HG03521 (cell line): Measurements from ENCODE around the gene BNIP3.
A peak's percentile ranks its signal among the peaks of the same experiment; 100 is the strongest.
"Not testable (repeated sequence)": the region's sequence is repeated elsewhere in the genome, so short reads cannot be mapped to it uniquely, and the experiment has no call there.

Experiments
- ATAC-seq: cut with Tn5 transposase; IDR thresholded peaks from one replicate; pipeline ENCODE4 v1.9.1; 2021; ENCODE audit warnings: mild to moderate bottlenecking, moderate library complexity; ENCODE audit not compliant: unreplicated experiment

The BNIP3 gene

DNA sequence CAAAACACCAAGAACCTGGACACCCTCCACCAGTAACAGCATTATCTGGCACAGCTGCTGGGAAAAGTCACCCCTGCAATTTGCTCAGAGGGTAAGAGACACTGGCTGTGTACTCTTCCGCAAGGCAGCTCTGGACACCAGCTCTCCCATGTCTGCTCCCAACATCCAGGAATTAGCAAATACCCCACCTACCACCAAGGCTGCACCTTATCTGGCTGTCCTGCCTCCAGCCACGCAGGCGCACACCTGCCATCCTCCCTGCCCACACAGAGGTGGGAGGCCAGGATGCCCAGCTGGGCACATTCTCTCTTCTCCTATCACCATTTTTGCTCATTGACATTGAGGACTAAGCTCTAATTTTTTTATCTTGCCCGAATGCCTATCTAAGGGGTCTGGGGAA lies 20.3 kb upstream of the BNIP3 start:
- no peak for ATAC-seq

DNA sequence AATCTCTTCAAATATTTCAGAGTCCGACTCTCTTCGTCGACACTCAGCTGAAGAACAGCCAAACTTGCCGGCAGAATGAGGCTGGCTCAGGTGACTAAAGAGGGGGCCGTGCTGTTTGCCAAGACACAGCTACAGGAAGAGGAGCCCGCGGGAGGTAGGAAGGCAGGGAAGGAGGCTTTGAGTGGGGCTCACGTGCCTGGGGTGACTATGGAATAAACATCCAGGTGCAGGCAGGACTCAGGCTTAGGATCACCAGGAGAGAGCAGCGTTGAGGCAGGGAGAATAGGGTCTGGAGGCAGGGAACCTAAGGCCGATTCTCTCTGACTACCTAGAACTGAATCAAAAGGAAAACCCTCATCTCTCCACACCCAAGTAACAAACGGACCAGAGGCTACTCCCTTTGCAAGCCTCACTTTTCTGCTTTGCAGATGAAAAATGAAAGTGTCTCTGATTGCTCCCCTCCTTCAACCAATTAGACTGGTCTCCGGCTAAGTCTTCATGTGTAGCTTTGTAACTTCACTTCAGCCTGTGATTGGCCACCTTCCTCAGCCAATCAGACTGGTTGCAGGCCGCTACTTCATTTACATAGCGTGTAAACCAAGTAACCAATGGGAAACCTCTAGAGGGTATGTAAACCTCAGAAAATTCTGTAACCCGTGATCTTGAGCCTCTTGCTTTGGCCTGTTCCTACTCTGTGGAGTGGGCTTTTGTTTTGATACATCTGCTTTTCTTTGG lies 19.7 kb upstream of the BNIP3 start:
- no peak for ATAC-seq

DNA sequence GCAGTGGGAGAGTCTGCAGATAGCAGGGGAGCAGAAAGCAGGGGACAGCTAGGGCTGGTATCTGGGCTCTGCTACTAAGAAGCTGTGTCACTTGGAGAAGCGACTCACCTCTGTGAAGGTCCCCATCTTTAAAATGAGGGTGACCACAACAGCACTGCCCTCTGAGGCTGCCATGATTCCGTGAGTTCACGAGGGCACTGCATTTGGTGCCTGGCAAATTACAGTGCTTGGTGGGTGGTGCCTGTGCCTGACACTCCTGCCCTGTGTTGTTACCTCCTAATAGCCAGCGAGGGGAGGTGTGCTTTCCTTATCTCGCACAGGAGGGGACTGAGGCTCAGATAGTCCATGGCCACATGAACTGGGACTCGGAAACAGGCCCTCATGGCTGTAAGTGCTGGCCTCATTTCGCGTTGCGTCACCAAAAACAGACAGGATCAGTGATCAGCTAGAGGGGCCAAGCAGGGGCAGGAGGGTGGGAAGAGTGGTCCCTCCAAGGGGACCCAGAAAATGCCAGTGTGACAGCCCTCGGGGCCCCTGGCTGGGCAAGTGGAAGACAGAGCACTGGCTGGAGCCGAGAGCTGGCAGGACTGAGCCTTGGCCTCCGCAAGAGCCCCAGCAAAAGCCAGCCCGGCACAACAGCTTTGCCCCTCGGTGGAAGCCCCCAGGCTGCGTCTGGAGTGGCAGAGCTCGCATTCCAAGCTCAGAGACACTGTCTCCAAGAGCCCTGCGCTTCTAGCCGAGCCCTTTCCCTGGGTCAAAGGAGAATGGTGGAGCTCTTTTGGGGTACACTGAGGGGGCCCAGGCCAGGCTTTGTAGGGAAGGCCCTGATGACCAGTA lies 17.3 kb upstream of the BNIP3 start:
- no peak for ATAC-seq

DNA sequence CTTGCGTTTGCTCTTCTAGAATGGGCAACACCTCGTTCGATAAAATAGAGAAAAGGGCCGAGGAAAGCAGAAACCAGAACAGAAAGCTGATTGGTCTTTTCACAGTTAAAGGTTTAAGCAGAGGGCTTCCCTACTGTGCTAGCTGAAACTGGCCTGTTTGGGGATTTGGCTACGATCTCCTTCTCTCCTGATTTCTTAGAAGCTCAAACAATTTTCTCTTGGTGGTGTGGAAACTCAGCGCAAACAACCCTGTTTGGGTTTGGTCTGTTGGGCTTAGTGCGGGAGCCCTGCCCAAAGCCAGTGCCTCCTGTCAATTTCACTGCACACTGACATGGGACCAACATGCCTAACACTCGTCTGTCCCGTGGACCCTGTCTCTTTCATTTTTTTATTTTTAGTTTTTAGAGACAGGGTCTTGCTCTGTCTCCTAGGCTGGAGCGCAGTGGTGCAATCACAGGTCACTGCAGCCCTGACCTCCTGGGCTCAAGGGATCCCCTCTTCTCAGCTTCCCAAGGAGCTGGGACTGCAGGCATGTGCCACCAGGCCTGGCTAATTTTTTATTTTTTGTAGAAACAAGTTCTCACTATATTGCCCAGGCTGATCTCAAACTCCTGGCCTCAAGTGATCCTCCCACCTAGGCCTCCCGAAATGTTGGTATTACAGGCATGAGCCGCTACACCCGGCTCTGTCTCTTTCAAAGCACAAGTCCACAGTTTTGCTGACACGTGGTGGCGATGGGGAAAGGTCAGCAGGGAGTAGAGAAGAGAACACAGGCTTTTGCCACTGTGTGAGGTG lies 16.5 kb upstream of the BNIP3 start:
- ATAC-seq, result no peak

DNA sequence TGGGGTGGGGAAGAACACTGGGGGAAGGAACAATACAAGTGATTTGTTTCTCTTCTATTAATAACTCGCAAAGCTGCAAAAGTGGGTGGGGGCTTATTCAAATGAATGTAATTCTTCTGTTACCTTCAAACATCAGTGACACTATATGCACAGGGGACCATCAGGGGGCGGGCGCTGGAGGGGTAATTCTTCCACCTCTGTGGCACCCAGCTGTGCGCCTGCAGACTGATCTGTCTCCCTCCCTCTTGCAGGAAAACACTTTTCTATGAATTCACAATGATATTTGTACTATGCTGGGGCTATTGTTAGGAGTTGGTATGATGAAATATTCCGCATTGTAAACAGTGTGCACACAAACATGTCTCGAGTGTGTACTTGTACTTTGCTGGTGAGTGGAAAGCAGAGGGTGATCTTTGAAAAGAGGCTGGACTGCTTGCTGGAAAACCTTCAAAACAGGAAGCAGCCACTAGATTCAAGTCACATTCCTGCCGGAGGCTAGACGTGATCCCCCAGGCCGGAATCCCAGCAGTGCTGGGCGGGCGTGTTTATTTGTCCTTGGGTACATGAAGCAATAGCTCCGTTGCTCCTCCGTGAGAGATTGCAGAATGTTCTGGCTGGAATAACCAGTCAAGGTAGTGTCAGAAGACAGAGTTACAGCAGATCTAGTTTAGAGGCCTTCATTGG lies 15.8 kb upstream of the BNIP3 start:
- ATAC-seq, result no peak

DNA sequence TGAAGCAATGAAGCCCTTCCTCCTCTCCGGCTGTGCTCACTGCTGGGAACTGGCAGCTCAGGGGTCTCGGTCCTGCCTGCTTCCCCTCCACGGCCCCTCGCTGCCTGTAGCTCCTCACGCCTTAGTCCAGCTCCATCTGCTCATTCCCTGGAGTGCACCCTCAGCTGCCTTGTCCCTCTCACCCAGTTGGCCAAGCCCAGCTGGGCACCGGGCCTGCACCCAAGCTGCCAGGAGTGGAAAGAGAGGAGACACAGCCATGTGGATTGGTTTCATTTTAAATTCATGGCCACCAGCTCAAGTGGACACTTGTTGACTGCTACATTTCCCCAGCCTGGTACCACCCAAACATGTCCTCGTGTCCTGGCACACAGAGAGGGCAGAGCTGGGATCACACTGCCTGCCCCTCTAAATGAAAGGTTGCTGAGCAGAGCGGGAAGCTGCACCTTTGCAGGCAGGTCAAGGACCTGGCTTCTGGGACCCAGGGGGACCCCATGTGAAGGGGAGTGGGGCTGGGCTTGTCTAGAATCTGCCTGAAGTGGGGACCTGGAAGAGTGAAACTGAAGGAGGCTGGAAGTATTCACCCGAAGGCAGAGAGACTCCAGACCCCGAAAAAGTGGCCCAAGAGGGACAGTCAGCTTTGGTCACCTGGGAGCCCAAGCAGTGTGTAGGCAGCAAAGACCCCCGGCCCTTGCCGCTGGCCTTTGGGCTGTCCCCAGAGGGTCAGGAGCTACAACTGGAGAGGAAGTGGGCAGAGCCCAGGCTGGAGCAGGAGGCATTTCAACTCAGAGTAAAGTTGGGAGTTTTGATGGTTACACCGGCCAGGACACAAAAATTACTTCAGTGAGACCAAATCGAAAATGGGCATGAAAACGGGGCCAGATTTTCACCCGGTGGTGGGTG lies 15.0 kb upstream of the BNIP3 start:
- no peak for ATAC-seq

DNA sequence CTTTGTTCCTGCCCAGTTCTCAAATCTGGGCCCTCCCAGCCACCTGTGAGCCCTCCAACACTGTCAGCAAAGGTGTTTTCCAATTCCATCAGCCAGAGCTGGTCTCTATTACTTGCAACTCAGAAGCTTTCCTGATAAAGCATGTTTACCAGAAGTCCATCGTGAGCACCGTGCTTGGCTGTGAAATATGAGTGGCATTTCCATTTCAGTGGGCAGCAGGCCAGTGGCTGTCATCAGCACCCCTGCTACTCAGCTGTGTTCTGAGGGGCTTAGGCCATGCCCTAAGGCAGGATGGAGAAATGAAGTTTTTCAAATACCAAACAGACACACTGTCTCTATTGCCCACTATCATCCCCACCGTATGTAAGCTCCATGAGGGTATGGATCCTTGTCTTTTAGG lies 12.7 kb upstream of the BNIP3 start:
- no peak for ATAC-seq

DNA sequence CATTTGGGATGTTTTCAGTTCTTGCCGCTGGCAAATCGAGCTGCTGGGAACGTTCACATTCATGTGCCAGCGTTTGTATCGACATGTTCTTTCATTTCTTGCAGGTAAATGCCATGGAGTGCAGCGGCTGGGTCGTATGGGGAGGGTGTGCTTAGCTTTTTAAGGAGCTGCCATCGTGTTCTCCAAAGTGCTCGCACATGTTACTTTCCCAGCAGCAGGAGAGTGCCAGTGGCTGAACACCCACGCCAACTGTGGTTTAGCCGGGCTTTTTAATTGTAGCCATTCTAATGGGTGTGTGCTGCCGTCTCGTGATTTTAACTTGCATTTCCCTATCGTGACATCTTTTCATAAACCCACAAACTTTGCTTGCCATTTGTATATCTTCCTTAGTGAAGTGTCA lies 11.6 kb upstream of the BNIP3 start:
- ATAC-seq, result no peak

DNA sequence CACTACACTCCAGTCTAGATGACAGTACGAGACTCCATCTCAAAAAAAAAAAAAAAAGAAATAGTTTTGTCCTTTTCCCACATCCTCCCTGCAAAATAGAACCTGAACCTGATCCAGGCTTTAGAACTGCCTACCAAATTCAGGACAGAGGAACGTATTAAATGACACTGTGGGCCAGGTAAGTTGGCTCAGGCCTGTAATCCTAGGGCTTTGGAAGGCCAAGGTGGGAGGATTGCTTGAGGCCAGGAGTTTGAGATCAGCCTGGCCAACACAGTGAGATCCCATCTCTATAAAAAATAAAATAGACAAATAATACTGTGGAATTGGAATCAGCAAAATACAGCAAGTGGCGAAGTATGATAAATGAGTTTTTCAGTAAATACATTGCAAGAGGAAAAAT lies 10.0 kb upstream of the BNIP3 start:
- ATAC-seq, result no peak

DNA sequence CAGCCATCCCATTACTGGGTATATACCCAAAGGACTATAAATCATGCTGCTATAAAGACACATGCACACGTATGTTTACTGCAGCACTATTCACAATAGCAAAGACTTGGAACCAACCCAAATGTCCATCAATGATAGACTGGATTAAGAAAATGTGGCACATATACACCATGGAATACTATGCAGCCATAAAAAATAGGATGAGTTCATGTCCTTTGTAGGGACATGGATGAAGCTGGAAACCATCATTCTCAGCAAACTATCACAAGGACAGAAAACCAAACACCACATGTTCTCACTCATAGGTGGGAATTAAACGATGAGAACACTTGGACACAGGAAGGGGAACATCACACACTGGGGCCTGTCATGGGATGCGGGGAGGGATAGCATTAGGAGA lies 6.1 kb upstream of the BNIP3 start:
- not testable (repeated sequence) for ATAC-seq

DNA sequence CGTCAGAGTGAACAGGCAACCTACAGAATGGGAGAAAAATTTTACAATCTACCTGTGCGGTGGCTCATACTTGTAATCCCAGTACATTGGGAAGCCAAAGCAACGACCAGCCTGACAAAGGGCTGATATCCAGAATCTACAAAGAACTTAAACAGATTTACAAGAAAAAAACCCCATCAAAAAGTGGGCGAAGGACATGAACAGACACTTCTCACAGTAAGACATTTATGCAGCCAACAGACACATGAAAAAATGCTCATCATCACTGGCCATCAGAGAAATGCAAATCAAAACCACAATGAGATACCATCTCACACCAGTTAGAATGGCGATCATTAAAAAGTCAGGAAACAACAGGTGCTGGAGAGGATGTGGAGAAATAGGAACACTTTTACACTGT lies 5.6 kb upstream of the BNIP3 start:
- not testable (repeated sequence) for ATAC-seq

DNA sequence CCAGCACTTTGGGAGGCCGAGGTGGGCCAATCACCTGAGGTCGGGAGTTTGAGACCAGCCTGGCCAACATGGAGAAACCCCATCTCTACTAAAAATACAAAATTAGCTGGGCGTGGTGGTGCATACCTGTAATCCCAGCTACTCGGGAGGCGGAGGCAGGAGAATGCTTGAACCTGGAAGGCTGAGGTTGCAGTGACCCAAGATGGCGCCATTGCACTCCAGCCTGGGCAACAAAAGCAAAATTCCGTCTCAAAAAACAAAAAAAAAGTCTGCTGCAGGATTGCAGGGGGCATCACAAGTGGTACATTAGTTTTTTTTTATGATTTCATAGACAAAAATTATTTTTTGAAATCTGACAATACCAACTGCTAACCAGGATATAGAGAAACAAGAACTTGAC lies 5.1 kb upstream of the BNIP3 start:
- ATAC-seq, result not testable (repeated sequence)

DNA sequence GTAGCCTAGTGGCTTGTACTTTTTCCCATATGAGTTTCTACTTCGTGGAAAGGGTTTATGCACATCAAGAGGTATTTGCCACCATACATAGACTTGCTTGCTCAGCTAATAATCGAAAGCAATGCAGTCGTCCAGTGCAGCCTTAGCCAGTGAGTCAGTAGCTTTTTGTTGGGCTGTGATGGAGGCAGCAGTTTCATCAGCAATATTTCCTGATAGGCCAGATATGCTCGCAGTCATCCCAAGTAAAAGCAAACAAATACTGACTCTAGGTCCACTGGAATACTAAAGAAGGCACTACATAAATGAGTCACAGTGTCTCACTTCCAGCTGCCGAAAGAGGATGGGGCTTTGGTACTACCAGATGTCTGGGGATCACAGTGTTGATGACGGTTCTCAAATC lies 2.1 kb upstream of the BNIP3 start:
- ATAC-seq, result no peak

DNA sequence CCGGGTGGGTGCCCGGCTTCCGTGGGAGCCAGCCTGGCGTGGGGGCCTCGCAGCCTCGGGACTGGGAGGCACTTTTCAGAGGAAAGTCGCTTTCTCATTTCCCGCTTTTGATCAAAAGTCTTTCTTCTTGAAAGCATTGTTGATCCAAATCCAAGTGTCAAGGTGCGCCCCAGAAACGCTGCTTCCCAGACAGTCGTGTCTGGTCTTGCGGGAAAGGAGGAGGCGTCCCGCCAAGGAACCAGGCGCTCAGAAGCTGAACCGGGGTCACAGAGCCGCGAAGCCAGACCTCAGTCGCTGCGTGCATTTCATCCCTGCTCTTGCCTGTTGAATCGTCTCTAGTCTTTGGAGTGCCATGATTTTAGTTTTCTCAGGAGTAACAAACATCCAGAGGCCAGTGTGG lies 1.1 kb upstream of the BNIP3 start:
- no peak for ATAC-seq

DNA sequence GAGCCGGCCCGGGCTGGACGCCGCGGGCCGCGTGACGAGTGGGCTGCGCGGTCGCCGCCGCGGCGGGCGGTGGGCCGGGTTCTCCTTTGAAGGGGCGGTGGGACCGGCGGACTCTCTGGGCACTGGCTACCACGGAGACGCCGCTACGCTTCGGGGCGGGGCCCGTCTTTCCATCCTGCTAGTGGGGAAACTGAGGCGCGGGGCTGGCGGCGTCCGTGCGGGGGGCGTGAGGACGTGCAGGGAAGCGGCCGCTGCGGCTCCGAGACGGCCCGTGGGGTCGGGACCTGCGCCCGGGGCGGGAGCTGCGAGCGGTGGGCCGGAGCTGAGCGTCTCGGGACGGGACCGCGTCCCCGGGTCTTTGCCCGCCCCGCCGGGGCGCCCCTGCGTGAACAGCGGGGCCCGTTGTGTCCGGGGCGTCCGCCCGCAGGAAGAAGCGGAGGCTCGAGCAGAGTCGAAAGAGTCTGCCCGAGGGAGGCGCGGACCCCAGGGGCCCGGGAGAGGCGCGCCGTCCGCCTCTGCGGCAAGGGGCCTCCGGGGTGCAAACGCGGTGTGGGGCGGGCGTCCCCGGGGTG lies 548 bp upstream of the BNIP3 start:
- peak; percentile 19 for ATAC-seq

DNA sequence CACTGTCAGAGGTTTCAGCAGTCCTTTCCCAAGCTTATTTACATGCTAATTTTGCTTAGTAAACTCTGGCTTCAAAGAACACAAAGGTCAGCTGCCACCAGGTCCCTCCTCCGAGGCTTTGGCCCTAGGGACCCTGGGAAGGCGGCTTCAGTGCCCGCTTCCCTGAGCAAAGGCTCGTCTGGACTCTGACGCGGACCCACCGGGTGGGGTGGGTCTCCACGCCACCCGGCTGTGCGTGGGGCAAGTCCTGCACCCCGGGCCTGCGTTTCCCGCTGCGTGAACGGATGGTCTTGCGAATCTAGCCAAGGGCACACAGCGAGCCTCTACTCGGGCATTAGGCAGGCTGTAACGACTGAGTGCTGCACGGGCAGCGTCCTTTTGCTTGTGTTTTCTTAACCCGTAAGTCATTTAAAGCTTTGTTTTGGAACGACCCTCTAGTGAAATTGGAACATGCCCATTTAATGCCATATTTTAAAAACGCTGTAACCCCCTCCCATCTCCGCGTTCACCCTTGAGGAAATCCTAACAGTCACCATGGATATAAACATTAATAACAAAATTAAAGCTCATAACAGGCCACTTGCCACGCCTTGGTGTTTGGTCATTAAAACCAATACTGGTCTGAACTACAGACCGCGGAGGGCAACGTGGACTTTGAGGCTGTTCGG lies 828 bp downstream of the BNIP3 start:
- ATAC-seq, result no peak

DNA sequence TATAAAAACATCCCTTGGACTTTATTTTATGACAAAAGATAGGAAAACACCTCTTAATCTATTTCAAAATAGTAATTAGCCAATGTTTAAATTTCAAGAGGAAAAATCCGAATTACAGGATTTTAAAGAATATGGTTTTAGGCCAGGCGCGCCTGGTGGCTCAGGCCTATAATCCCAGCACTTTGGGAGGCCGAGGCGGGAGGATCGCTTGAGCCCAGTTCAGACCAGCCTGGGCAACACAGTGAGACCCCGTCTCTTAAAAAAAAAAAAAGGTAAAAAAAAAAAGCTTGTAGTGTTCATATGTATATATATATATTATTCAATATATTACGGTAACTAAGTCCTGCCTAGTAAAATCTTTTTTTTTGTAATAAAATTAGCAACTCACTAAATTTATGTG lies 1.4 kb downstream of the BNIP3 start:
- ATAC-seq, result no peak

DNA sequence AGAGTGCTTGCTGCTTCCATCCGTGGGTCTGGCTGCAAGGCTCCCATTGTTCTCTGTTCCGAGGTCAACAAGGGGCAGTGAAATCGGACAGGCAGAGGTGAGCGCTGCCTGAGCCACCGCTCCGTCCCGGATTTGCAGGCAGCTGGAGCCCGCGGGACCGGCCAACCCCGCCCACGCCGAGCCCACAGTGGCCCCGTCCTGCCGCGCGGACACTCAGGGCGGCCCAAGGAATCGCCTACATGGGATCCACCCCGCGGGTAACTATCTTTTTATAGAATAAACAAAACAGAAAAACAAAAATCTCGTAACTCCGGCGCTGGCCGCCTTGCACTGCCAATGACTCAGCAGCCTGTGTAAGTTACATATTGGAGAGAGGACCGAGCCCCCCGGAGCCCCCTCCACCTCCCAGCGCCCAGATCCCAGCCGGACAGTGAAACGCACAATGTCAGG lies 1.9 kb downstream of the BNIP3 start:
- ATAC-seq, result no peak

DNA sequence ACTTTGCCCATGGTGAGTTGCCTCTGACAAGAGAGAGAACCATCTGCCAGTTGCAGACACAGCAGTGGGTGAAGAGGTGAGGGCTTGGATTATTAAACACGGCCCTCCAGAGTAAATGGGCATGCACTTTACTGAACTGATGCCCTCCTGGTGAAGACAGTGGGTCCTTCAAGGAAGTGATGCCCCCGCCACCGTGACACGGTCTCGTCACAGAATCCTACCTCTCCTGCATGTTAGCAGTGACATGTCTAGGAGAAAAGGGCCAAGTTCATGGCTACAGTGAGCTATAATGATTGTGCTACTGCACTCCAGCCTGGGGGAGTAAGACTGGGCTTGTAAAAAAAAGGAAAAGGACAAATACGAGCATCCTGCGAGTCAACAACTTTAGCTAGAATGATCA lies 2.4 kb downstream of the BNIP3 start:
- no peak for ATAC-seq
